ENCODE measurements around the gene YIPF3. TPM values are rescaled to one million over a fixed set of nuclear protein-coding genes. Genes with fewer than 3 reads are reported as not detected.

Gene YIPF3
- total RNA-seq, 1 donor from 2014 or later: 59.1 TPM

GRCh38 chr6:43506171-43506570, 10.6 kb downstream of the YIPF3 start:
- ChIA-PET CTCF (interaction anchor here (0.7 to 3.6 kb wide), 22 partner anchors 10 to 363 kb away, joined by 3 to 33 read pairs (median 4); partner anchors contain the start of genes ABCC10, CRIP3, DLK2 and DNPH1), POLR2A (interaction anchor here (1.0 to 3.2 kb wide), 5 partner anchors 11 to 759 kb away, joined by 3 to 15 read pairs (median 3); partner anchors contain the start of genes CUL7, POLR1C, TJAP1 and YIPF3)
- peaks cover 19% of the 10 kb centered on the region for H3K4me1 Mint-ChIP-seq
- peaks cover 51% of the 10 kb centered on the region for H3K36me3 Mint-ChIP-seq (ENCODE audit: low read depth)
- H3K27me3 Mint-ChIP-seq: peaks cover 9% of the 10 kb centered on the region
- intact Hi-C loops (cut with micrococcal nuclease): loop anchor here (1.0 to 5.0 kb wide), 8 partner anchors 29 to 573 kb away; partner anchors contain the start of genes CRIP3, DLK2, DNPH1 and TJAP1
- TF ChIP-seq CTCF (IDR thresholded peaks at IDR 0.05): no peak
- no peak overlapping the region for H3K4me3 Mint-ChIP-seq
- H3K9me3 Mint-ChIP-seq: no peaks in the 10 kb centered on the region
- no peak overlapping the region for H3K27ac Mint-ChIP-seq
- ATAC-seq (ENCODE audit: low read depth) (no peak), DNase-seq (no peak)

GRCh38 chr6:43505718-43506117, 11.0 kb downstream of the YIPF3 start:
- CTCF ChIA-PET: interaction anchor here (0.7 to 3.6 kb wide), 19 partner anchors 9 to 362 kb away, joined by 3 to 33 read pairs (median 4); partner anchors contain the start of genes ABCC10, CRIP3, DLK2 and DNPH1
- peaks cover 9% of the 10 kb centered on the region for H3K27me3 Mint-ChIP-seq
- ATAC-seq (ENCODE audit: low read depth): no peak
- DNase-seq: no peak
- H3K4me3 Mint-ChIP-seq: no peak overlapping the region
- POLR2A ChIA-PET: interaction anchor here (1.0 to 3.2 kb wide), 4 partner anchors 11 to 759 kb away, joined by 3 to 15 read pairs (median 4); partner anchors contain the start of genes CUL7, POLR1C and YIPF3
- intact Hi-C loops (cut with micrococcal nuclease): loop anchor here (1.0 to 5.0 kb wide), 8 partner anchors 29 to 573 kb away; partner anchors contain the start of genes CRIP3, DLK2, DNPH1 and TJAP1
- no peak for TF ChIP-seq CTCF (IDR thresholded peaks at IDR 0.05)
- no peak overlapping the region for H3K27ac Mint-ChIP-seq
- no peaks in the 10 kb centered on the region for H3K9me3 Mint-ChIP-seq
- peaks cover 51% of the 10 kb centered on the region for H3K36me3 Mint-ChIP-seq (ENCODE audit: low read depth)
- H3K4me1 Mint-ChIP-seq: peaks cover 19% of the 10 kb centered on the region

GRCh38 chr6:43504756-43505593, 11.8 kb downstream of the YIPF3 start:
- intact Hi-C loops (cut with micrococcal nuclease): loop anchor here (5.0 kb wide), 1 partner anchor 138 kb away; the partner anchor contains the start of gene ZNF318
- peaks cover 58% of the 10 kb centered on the region for H3K36me3 Mint-ChIP-seq (ENCODE audit: low read depth)
- peaks cover 17% of the 10 kb centered on the region for H3K4me1 Mint-ChIP-seq
- ATAC-seq (ENCODE audit: low read depth) (no peak), DNase-seq (no peak)
- POLR2A ChIA-PET: interaction anchor here (1.1 to 3.2 kb wide), 2 partner anchors 12 to 451 kb away, joined by 3 to 15 read pairs; partner anchors contain the start of genes CUL7, POLR1C and YIPF3
- CTCF ChIA-PET: interaction anchor here (1.1 to 3.6 kb wide), 8 partner anchors 11 to 167 kb away, joined by 3 to 33 read pairs (median 4); partner anchors contain the start of genes DLK2, POLR1C, TJAP1 and YIPF3
- H3K27ac Mint-ChIP-seq: no peak overlapping the region
- no peak overlapping the region for H3K4me3 Mint-ChIP-seq
- TF ChIP-seq CTCF (IDR thresholded peaks at IDR 0.05): no peak
- peaks cover 9% of the 10 kb centered on the region for H3K27me3 Mint-ChIP-seq
- no peaks in the 10 kb centered on the region for H3K9me3 Mint-ChIP-seq

- peaks cover 8% of the 10 kb centered on the region for H3K4me1 Mint-ChIP-seq
- H3K27ac Mint-ChIP-seq: no peak overlapping the region
- DNase-seq: no peak
- ChIA-PET CTCF (interaction anchor here (0.9 to 1.5 kb wide), 2 partner anchors 14 to 26 kb away, joined by 3 to 5 read pairs; partner anchors contain the start of gene TJAP1), POLR2A (interaction anchor here (0.7 kb wide), 1 partner anchor 139 kb away, joined by 3 read pairs; no protein-coding TSS in a partner anchor)
- no peak for ATAC-seq (ENCODE audit: low read depth)
- intact Hi-C loops (cut with micrococcal nuclease): no loop called here
- H3K36me3 Mint-ChIP-seq (ENCODE audit: low read depth): peaks cover 74% of the 10 kb centered on the region
- no peak overlapping the region for H3K4me3 Mint-ChIP-seq
- no peaks in the 10 kb centered on the region for H3K9me3 Mint-ChIP-seq
- H3K27me3 Mint-ChIP-seq: peaks cover under 1% of the 10 kb centered on the region
- no peak for TF ChIP-seq CTCF (IDR thresholded peaks at IDR 0.05)
These were observed 13.3 kb downstream of the YIPF3 start for GRCh38 chr6:43503443-43503842.
